HG03039 (cell line): ENCODE measurements around the gene SYT15B.
"Not testable (repeated sequence)": the region's sequence is repeated elsewhere in the genome, so short reads cannot be mapped to it uniquely, and the experiment has no call there.

Experiments used
- ATAC-seq: cut with Tn5 transposase; IDR thresholded peaks from one replicate; pipeline ENCODE4 v1.9.1; 2021; ENCODE audit warnings: mild to moderate bottlenecking, moderate library complexity; ENCODE audit not compliant: unreplicated experiment

The SYT15B gene

GRCh38 chr10:47730911-47731310 is 32.5 kb downstream of the SYT15B start:
- not testable (repeated sequence) for ATAC-seq

GRCh38 chr10:47725740-47726139 is 37.7 kb downstream of the SYT15B start:
- ATAC-seq: not testable (repeated sequence)

- ATAC-seq: not testable (repeated sequence)
Observed at GRCh38 chr10:47725047-47725446, 38.3 kb downstream of the SYT15B start.

- not testable (repeated sequence) for ATAC-seq
Observed at GRCh38 chr10:47724119-47724518, 39.3 kb downstream of the SYT15B start.

- ATAC-seq: not testable (repeated sequence)
Observed at GRCh38 chr10:47723362-47723761, 40.0 kb downstream of the SYT15B start.

- ATAC-seq: not testable (repeated sequence)
Observed at GRCh38 chr10:47717011-47717769, 46.2 kb downstream of the SYT15B start.
